K562 (cell line): Measurements from ENCODE around the gene FOCAD. TPM values are rescaled to one million over a fixed set of nuclear protein-coding genes. Genes with fewer than 3 reads are reported as not detected.

Experiments
- ATAC-seq: fragments of 200-7000 bp; cut with Tn5 transposase; 3 replicates; pipeline ENCODE4 v1.9.1; 2020; ENCODE audit warnings: moderate library complexity
- BruUV-seq: library from RNA; stranded (reverse); fragments of 400-500 nt; replicated peaks from 2 replicates; lab custom pipeline; 2021; lab: Mats Ljungman, UMichigan
- CTCF ChIA-PET: fragments of 300-600 bp; formaldehyde crosslinking; extraction: SDS; loops from one replicate; lab custom pipeline; 2021; ENCODE audit warnings: low intra/inter-chr PET ratio; lab: Yijun Ruan, JAX
- POLR2A ChIA-PET: fragments of 300-600, 350-650 bp; sonication (Branson Sonifier 250); formaldehyde crosslinking; extraction: SDS; loops from one replicate; lab custom pipeline; 2021; ENCODE audit warnings: antibody characterized with exemption, inconsistent platforms; lab: Yijun Ruan, JAX
- DNase-seq, 4 experiments: peaks; one replicate each; pipeline versions ENCODE4 v3.0.0 to v3.0.0-alpha.2; 2011 to 2018; ENCODE audit warnings: low spot score in 3 of 4, mixed read lengths in 3 of 4; ENCODE audit errors: extremely low read depth in 1 of 4
- FAIRE-seq: peaks from 2 replicates; lab custom pipeline; 2011; peaks lifted over from hg19 to GRCh38; lab: Jason Lieb, UNC
- H2AFZ ChIP-seq: 2 replicates; pipeline ENCODE4 v1.6.0; 2011; ENCODE audit warnings: low read depth, low read length, control low read depth, inconsistent platforms
- H3K27ac ChIP-seq: fragments of 200-600 bp; 3 replicates; pipeline ENCODE4 v1.8.0; 2011; ENCODE audit warnings: low read depth, mild to moderate bottlenecking, control low read depth, inconsistent platforms, low read length, moderate library complexity, mixed read lengths; ENCODE audit errors: extremely low read depth
- H3K27me3 ChIP-seq, 2 experiments: fragments of 300-600 bp in 1 of 2; 2 replicates in 1 of 2; 3 replicates in 1 of 2; pipeline versions ENCODE4 v1.6.0 to v1.8.0; 2011; ENCODE audit warnings: inconsistent platforms in 2 of 2, low read length in 2 of 2, mild to moderate bottlenecking in 1 of 2, mixed read lengths in 1 of 2, moderate library complexity in 1 of 2; ENCODE audit not compliant: control insufficient read depth in 2 of 2, insufficient read depth in 2 of 2
- H3K36me3 ChIP-seq: fragments of 300-600 bp; 3 replicates; pipeline ENCODE4 v1.8.0; 2011; ENCODE audit warnings: mild to moderate bottlenecking, low read length, inconsistent platforms; ENCODE audit not compliant: control insufficient read depth, insufficient read depth
- H3K4me1 ChIP-seq, 2 experiments: fragments of 200-600 bp in 1 of 2; replicated peaks in 1 of 2; 2 replicates in 1 of 2; 3 replicates in 1 of 2; pipeline versions ENCODE4 v1.5.1 to v1.8.0; 2011; ENCODE audit warnings: inconsistent platforms in 2 of 2, low read length in 2 of 2, mild to moderate bottlenecking in 1 of 2, mixed read lengths in 1 of 2, moderate library complexity in 1 of 2; ENCODE audit not compliant: control insufficient read depth in 2 of 2, insufficient read depth in 2 of 2
- H3K4me2 ChIP-seq: 2 replicates; pipeline ENCODE4 v1.6.1; 2011; ENCODE audit warnings: low read length, control low read depth, inconsistent platforms, mixed read lengths; ENCODE audit not compliant: insufficient read depth
- H3K4me3 ChIP-seq: fragments of 200-600 bp; sonication (generic), shearing (Covaris generic); 2 replicates; pipeline ENCODE4 v1.5.1; 2016; ENCODE audit warnings: control low read depth, inconsistent platforms
- H3K79me2 ChIP-seq: fragments of 200-600 bp; 3 replicates; pipeline ENCODE4 v1.8.0; 2011; ENCODE audit warnings: low read length, inconsistent platforms; ENCODE audit not compliant: control insufficient read depth, insufficient read depth
- H3K9ac ChIP-seq, 2 experiments: 2 replicates each; pipeline versions ENCODE4 v1.6.0 to v1.6.1; 2011; ENCODE audit warnings: low read depth in 2 of 2, low read length in 2 of 2, control low read depth in 1 of 2, inconsistent platforms in 1 of 2, mild to moderate bottlenecking in 1 of 2, mixed read lengths in 1 of 2; ENCODE audit not compliant: insufficient read depth in 1 of 2
- H3K9me1 ChIP-seq: one replicate; pipeline ENCODE4 v1.6.0; 2011; ENCODE audit warnings: inconsistent platforms, mild to moderate bottlenecking, low read length, moderate library complexity; ENCODE audit not compliant: control insufficient read depth, insufficient read depth
- H3K9me3 ChIP-seq: replicated peaks from 2 replicates; pipeline ENCODE4 v1.5.1; 2011; ENCODE audit warnings: low read depth, low read length, inconsistent platforms; ENCODE audit not compliant: control insufficient read depth, insufficient read depth
- H4K20me1 ChIP-seq: replicated peaks from 2 replicates; pipeline ENCODE4 v1.6.1; 2011; ENCODE audit warnings: low read length, inconsistent platforms, mixed read lengths; ENCODE audit not compliant: control insufficient read depth, insufficient read depth
- BCL6 ChIP-seq: fragments of 250-450 bp; sonication (Bioruptor Pico); IDR thresholded peaks from 2 replicates; pipeline ENCODE4 v1.4.0; 2020
- CBX5 ChIP-seq: IDR thresholded peaks from 2 replicates; pipeline ENCODE4 v1.6.1; 2014; ENCODE audit warnings: low read depth, borderline replicate concordance
- CREM ChIP-seq: IDR thresholded peaks from 2 replicates; pipeline ENCODE4 v1.6.1; 2014; ENCODE audit warnings: antibody characterized with exemption, low read depth
- GATAD2A ChIP-seq: fragments of 450-650 bp; IDR thresholded peaks from 2 replicates; pipeline ENCODE4 v1.6.1; 2017
- RBFOX2 ChIP-seq: fragments of 200-400 bp; formaldehyde crosslinking; IDR thresholded peaks from 2 replicates; pipeline ENCODE4 v1.6.1; 2017; ENCODE audit warnings: low read depth, mild to moderate bottlenecking, low read length, moderate library complexity
- TEAD2 ChIP-seq: fragments of 450-650 bp; IDR thresholded peaks from 2 replicates; pipeline ENCODE4 v1.6.1; 2016; ENCODE audit warnings: missing genetic modification characterization, control low read depth, missing compliant biosample characterization
- ZNF23 ChIP-seq: fragments of 250-450 bp; sonication (Bioruptor Pico); IDR thresholded peaks from 2 replicates; pipeline ENCODE4 v1.4.0; 2020; ENCODE audit warnings: mild to moderate bottlenecking
- ZNF431 ChIP-seq: sonication (generic); formaldehyde crosslinking; IDR thresholded peaks from 2 replicates; pipeline ENCODE4 v1.8.0; 2022; ENCODE audit warnings: mild to moderate bottlenecking, missing genetic modification reagents
- WGBS: fragments of 100-300 bp; shearing (Covaris generic); methylation state at CpG from one replicate; pipeline ENCODE4 v1.1.6; 2016; ENCODE audit warnings: low coverage, mixed read lengths; ENCODE audit not compliant: insufficient coverage; ENCODE audit errors: missing lambda C conversion rate; 5-methylcytosine and 5-hydroxymethylcytosine counted together
- in situ Hi-C: fragments of 300-500 bp; cut with MboI; formaldehyde crosslinking; loops from 4 replicates; pipeline ENCODE4 v1.15.0; 2018; ENCODE audit warnings: inconsistent platforms, mixed read lengths
- intact Hi-C: fragments of 100-400 bp; cut with micrococcal nuclease; formaldehyde crosslinking; loops from 2 replicates; pipeline ENCODE4 v1.14.2; 2022
- polyA plus RNA-seq, 8 experiments: library from polyadenylated mRNA; depleted of rRNA in 4 of 8; stranded (reverse) in 5 of 8; unstranded in 3 of 8; fragments of >200 nt; fragmentation: Nextera tagmentation in 2 of 8; fragmentation: Illumina TruSeq in 1 of 8; extraction: Ambion mirVana in 2 of 8; extraction: Trizol in 1 of 8; gene quantifications; 2 replicates each; pipeline versions ENCODE4 v1.2.1 to v1.2.3, GENCODE V29; 2011 to 2014; ENCODE audit warnings: inconsistent platforms in 1 of 8, missing spikeins in 1 of 8
- total RNA-seq, 7 experiments: library from RNA; depleted of rRNA in 6 of 7; stranded (reverse); fragments of >200 nt in 6 of 7; fragmentation: Illumina TruSeq in 2 of 7; extraction: Trizol in 2 of 7; gene quantifications; 2 replicates each; pipeline versions ENCODE4 v1.2.1 to v1.2.3, GENCODE V29; 2011 to 2021; ENCODE audit warnings: low replicate concordance in 1 of 7
- TF ChIP-seq, protein P1 (sequence below): IDR thresholded peaks from 2 replicates; pipeline ENCODE4 v1.6.1; 2014; ENCODE audit warnings: antibody characterized with exemption
- TF ChIP-seq, protein P2 (sequence below): fragments of 450-650 bp; formaldehyde crosslinking; IDR thresholded peaks from 2 replicates; pipeline ENCODE4 v1.4.0; 2020; ENCODE audit warnings: mild to moderate bottlenecking, mixed read lengths
- TF ChIP-seq, protein P3 (sequence below): fragments of 450-650 bp; IDR thresholded peaks from one replicate; pipeline ENCODE4 v1.6.1; 2018; ENCODE audit warnings: mild to moderate bottlenecking, moderate library complexity; ENCODE audit not compliant: partially characterized antibody
- TF ChIP-seq, protein P4 (sequence below): fragments of 450-650 bp; formaldehyde crosslinking; IDR thresholded peaks from 2 replicates; pipeline ENCODE4 v1.4.0; 2020; ENCODE audit warnings: mild to moderate bottlenecking, moderate library complexity

The FOCAD gene
- total and polyA plus RNA-seq, 9 of the 15 experiments (the other 6 are each of a cell fraction or from before 2014, with no cell fraction given), result 0.13 to 2.4 (median 1.6) TPM

DNA sequence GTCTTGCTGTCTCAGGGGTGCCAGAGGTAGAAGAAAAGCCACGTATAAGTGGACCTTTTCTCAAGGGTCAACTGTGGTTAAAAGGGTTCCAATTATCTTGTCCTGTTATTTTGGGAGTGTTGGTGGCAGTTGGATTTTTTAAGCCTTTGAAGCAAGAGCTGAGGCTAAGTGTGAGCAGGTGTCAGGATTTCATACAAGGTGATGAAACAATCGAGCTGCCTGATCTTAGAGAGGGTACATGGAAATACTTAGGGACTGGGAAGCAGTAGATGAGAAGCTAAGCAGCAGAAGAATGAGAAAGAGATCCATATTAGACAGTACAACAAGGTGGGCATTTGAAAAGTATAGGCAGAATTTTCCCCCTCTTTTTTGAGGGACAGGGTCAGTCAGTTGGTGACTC is 23.6 kb downstream of the FOCAD start (continued):
- TF ChIP-seq, protein P1, sequence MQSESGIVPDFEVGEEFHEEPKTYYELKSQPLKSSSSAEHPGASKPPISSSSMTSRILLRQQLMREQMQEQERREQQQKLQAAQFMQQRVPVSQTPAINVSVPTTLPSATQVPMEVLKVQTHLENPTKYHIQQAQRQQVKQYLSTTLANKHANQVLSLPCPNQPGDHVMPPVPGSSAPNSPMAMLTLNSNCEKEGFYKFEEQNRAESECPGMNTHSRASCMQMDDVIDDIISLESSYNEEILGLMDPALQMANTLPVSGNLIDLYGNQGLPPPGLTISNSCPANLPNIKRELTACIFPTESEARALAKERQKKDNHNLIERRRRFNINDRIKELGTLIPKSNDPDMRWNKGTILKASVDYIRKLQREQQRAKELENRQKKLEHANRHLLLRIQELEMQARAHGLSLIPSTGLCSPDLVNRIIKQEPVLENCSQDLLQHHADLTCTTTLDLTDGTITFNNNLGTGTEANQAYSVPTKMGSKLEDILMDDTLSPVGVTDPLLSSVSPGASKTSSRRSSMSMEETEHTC, result no peak
- TF ChIP-seq RBFOX2 (no peak), BCL6 (no peak), GATAD2A (no peak)
- TF ChIP-seq, protein P2, sequence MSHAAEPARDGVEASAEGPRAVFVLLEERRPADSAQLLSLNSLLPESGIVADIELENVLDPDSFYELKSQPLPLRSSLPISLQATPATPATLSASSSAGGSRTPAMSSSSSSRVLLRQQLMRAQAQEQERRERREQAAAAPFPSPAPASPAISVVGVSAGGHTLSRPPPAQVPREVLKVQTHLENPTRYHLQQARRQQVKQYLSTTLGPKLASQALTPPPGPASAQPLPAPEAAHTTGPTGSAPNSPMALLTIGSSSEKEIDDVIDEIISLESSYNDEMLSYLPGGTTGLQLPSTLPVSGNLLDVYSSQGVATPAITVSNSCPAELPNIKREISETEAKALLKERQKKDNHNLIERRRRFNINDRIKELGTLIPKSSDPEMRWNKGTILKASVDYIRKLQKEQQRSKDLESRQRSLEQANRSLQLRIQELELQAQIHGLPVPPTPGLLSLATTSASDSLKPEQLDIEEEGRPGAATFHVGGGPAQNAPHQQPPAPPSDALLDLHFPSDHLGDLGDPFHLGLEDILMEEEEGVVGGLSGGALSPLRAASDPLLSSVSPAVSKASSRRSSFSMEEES, result no peak

DNA sequence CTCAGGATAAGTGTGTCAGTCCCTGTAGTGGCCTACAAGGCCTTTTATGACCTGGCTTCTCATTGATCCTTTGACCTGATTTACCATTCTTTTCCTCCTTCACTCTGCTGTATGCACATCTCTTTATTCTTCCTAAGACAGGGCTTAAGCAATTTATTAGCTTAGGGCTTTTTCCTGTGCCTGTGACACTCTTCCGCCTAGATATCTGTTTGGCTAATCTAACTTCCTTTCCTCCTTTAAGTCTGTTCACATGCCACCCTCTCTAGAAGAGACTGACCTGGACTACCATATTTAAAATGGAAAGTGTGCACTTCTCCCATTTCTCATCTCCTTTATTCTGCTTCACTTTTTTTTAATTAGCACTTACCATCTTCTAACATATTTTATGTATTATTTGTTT is 29.1 kb downstream of the FOCAD start:
- Histone ChIP-seq H2AFZ (no peak overlapping the region), H4K20me1 (no peaks in the 10 kb centered on the region), H3K4me2 (no peak overlapping the region), H3K27me3 (no peaks in the 10 kb centered on the region), H3K4me3 (no peak overlapping the region), H3K27ac (no peak overlapping the region), H3K36me3 (no peaks in the 10 kb centered on the region), H3K4me1 (no peaks in the 10 kb centered on the region), H3K9me1 (no peaks in the 10 kb centered on the region), H3K9ac (no peak overlapping the region), H3K9me3 (no peaks in the 10 kb centered on the region), H3K79me2 (no peaks in the 10 kb centered on the region)
- POLR2A ChIA-PET, result interaction anchor here (1.2 to 1.7 kb wide), 2 partner anchors 12 to 29 kb away, joined by 4 to 6 read pairs; partner anchors contain the start of gene FOCAD
- CTCF ChIA-PET, result no interaction called here
- DNase-seq (no peak), FAIRE-seq (no peak), ATAC-seq (no peak)
- intact Hi-C loops, result no loop called here
- WGBS, result no CpG with 5 or more reads among the region's 1 CpG
- in situ Hi-C loops, result no loop called here
- TF ChIP-seq TEAD2 (tag) (no peak), ZNF23 (no peak), CREM (no peak), ZNF431 (CRISPR knock-in tag) (no peak), CBX5 (no peak)
- TF ChIP-seq, protein P3, sequence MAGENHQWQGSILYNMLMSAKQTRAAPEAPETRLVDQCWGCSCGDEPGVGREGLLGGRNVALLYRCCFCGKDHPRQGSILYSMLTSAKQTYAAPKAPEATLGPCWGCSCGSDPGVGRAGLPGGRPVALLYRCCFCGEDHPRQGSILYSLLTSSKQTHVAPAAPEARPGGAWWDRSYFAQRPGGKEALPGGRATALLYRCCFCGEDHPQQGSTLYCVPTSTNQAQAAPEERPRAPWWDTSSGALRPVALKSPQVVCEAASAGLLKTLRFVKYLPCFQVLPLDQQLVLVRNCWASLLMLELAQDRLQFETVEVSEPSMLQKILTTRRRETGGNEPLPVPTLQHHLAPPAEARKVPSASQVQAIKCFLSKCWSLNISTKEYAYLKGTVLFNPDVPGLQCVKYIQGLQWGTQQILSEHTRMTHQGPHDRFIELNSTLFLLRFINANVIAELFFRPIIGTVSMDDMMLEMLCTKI, result no peak
- TF ChIP-seq, protein P4, sequence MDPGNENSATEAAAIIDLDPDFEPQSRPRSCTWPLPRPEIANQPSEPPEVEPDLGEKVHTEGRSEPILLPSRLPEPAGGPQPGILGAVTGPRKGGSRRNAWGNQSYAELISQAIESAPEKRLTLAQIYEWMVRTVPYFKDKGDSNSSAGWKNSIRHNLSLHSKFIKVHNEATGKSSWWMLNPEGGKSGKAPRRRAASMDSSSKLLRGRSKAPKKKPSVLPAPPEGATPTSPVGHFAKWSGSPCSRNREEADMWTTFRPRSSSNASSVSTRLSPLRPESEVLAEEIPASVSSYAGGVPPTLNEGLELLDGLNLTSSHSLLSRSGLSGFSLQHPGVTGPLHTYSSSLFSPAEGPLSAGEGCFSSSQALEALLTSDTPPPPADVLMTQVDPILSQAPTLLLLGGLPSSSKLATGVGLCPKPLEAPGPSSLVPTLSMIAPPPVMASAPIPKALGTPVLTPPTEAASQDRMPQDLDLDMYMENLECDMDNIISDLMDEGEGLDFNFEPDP, result no peak
- BruUV-seq, result no TSS peak
